Neutrophil (primary cell): ENCODE data around the gene GJA8.
A peak's percentile ranks its signal among the peaks of the same experiment; 100 is the strongest.

ENCODE experiments used
- H3K27ac ChIP-seq: fragments of 200-600 bp; sonication (generic); 2 replicates; pipeline ENCODE4 v1.5.1; 2016; ENCODE audit warnings: mild to moderate bottlenecking, moderate library complexity
- H3K27me3 ChIP-seq: fragments of 200-600 bp; sonication (generic); 2 replicates; pipeline ENCODE4 v1.6.0; 2016; ENCODE audit warnings: mild to moderate bottlenecking
- H3K36me3 ChIP-seq: fragments of 200-600 bp; sonication (generic); 2 replicates; pipeline ENCODE4 v1.5.1; 2017
- H3K4me1 ChIP-seq, 2 experiments: fragments of 200-600 bp in 1 of 2; sonication (generic) in 1 of 2; 1 replicate in 1 of 2; 2 replicates in 1 of 2; pipeline versions ENCODE4 v1.5.1 to v1.6.1; 2013 to 2016; ENCODE audit warnings: low read depth in 1 of 2, low read length in 1 of 2, mild to moderate bottlenecking in 1 of 2, moderate library complexity in 1 of 2; ENCODE audit not compliant: control insufficient read depth in 1 of 2, insufficient read depth in 1 of 2
- H3K4me3 ChIP-seq, 2 experiments: fragments of 200-600 bp in 1 of 2; sonication (generic) in 1 of 2; 1 replicate in 1 of 2; 2 replicates in 1 of 2; pipeline ENCODE4 v1.5.1; 2013 to 2016; ENCODE audit warnings: low read depth in 1 of 2, low read length in 1 of 2, mild to moderate bottlenecking in 1 of 2, moderate library complexity in 1 of 2
- H3K9me3 ChIP-seq: fragments of 200-600 bp; sonication (generic); 2 replicates; pipeline ENCODE4 v1.5.1; 2016
- TF ChIP-seq, protein P1 (sequence below): fragments of 200-600 bp; sonication (generic); IDR thresholded peaks from 2 replicates; pipeline ENCODE4 v1.5.1; 2016; ENCODE audit warnings: antibody characterized with exemption

GJA8 gene

GRCh38 chr1:147882535-147882934 lies 20.1 kb upstream of the GJA8 start:
- no peak overlapping the region for H3K4me3 ChIP-seq
- no peaks in the 10 kb centered on the region for H3K27me3 ChIP-seq
- H3K36me3 ChIP-seq, result no peaks in the 10 kb centered on the region
- TF ChIP-seq, protein P1, sequence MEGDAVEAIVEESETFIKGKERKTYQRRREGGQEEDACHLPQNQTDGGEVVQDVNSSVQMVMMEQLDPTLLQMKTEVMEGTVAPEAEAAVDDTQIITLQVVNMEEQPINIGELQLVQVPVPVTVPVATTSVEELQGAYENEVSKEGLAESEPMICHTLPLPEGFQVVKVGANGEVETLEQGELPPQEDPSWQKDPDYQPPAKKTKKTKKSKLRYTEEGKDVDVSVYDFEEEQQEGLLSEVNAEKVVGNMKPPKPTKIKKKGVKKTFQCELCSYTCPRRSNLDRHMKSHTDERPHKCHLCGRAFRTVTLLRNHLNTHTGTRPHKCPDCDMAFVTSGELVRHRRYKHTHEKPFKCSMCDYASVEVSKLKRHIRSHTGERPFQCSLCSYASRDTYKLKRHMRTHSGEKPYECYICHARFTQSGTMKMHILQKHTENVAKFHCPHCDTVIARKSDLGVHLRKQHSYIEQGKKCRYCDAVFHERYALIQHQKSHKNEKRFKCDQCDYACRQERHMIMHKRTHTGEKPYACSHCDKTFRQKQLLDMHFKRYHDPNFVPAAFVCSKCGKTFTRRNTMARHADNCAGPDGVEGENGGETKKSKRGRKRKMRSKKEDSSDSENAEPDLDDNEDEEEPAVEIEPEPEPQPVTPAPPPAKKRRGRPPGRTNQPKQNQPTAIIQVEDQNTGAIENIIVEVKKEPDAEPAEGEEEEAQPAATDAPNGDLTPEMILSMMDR, result no peak
- H3K27ac ChIP-seq, result no peak overlapping the region
- H3K9me3 ChIP-seq, result no peaks in the 10 kb centered on the region
- no peaks in the 10 kb centered on the region for H3K4me1 ChIP-seq

GRCh38 chr1:147890177-147890790 lies 12.3 kb upstream of the GJA8 start:
- TF ChIP-seq, protein P1, result no peak
- H3K4me1 ChIP-seq, result no peaks in the 10 kb centered on the region
- H3K27ac ChIP-seq, result no peak overlapping the region
- H3K4me3 ChIP-seq, result no peak overlapping the region
- H3K27me3 ChIP-seq, result peaks cover 7% of the 10 kb centered on the region
- no peaks in the 10 kb centered on the region for H3K9me3 ChIP-seq
- H3K36me3 ChIP-seq, result no peaks in the 10 kb centered on the region

DNA sequence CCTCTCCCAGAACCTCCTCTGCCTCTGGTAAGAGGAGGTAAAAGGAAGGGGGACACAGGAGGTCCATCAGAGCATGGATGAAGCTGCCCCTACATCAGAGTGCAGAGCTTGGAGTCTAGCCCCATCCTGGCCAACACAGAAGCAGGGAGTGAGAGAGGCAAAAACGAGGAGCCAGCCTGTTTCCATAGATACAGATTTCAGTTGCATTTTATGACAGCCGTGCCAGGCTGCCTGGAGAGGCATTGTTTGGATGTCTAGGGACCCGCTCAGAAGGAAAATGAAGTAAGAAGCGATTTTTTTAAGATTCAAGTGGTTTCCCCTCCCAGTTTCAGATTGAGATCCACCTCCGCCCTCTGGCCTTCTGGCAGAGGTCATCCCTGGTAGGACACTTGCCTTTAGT lies 11.5 kb upstream of the GJA8 start:
- Histone ChIP-seq H3K9me3 (no peaks in the 10 kb centered on the region), H3K4me3 (no peak overlapping the region), H3K27me3 (peaks cover 7% of the 10 kb centered on the region), H3K4me1 (no peaks in the 10 kb centered on the region), H3K36me3 (no peaks in the 10 kb centered on the region), H3K27ac (no peak overlapping the region)
- TF ChIP-seq, protein P1, result no peak

- H3K9me3 ChIP-seq, result no peaks in the 10 kb centered on the region
- H3K27me3 ChIP-seq, result peaks cover 7% of the 10 kb centered on the region
- TF ChIP-seq, protein P1, result no peak
- H3K4me3 ChIP-seq, result no peak overlapping the region
- no peaks in the 10 kb centered on the region for H3K36me3 ChIP-seq
- H3K4me1 ChIP-seq, result no peaks in the 10 kb centered on the region
- H3K27ac ChIP-seq, result no peak overlapping the region
Measured at GRCh38 chr1:147892216-147892615, 10.4 kb upstream of the GJA8 start.

DNA sequence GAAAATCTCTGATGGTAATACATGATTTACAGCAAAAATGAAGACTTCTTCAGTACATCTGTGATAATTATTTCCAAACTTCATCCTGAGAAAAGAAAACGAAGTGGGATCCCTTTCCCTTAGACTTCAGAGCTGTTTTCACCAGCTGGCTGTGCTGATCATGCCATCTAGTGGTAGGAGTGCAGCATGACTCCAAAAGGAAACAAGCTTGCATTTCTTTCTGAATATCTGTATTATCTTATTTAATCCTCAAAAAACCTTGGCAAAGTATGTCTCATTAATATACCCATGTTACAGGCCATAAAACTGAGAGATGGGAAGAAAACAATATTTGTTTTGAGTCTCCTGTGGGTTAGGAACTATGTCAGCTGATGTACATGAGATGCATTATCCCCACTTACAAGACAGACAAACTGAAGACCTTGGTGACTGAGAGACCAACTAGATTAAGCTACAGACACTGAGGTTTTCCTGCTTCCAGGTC lies 9.8 kb upstream of the GJA8 start:
- TF ChIP-seq, protein P1, result peak; percentile 83
- Histone ChIP-seq H3K27me3 (peaks cover 7% of the 10 kb centered on the region), H3K9me3 (no peaks in the 10 kb centered on the region), H3K27ac (no peak overlapping the region), H3K36me3 (no peaks in the 10 kb centered on the region), H3K4me3 (no peak overlapping the region), H3K4me1 (no peaks in the 10 kb centered on the region)
